GM19438 (cell line): ENCODE data around the gene EMILIN1.
A peak's percentile ranks its signal among the peaks of the same experiment; 100 is the strongest.

Experiments
- ATAC-seq: cut with Tn5 transposase; IDR thresholded peaks from one replicate; pipeline ENCODE4 v1.9.1; 2021; ENCODE audit warnings: low read depth; ENCODE audit not compliant: unreplicated experiment

Gene EMILIN1

GRCh38 chr2:27079233-27080139 is 1.1 kb downstream of the EMILIN1 start:
- ATAC-seq = no peak

- no peak for ATAC-seq
These were observed 1.7 kb downstream of the EMILIN1 start for GRCh38 chr2:27080140-27080469.

- ATAC-seq = no peak
These were observed 2.2 kb downstream of the EMILIN1 start for GRCh38 chr2:27080603-27080936.

- no peak for ATAC-seq
These were observed 3.8 kb downstream of the EMILIN1 start for GRCh38 chr2:27081984-27082772.

GRCh38 chr2:27082773-27083409 is 4.5 kb downstream of the EMILIN1 start:
- ATAC-seq = no peak

GRCh38 chr2:27083410-27084296 is 5.2 kb downstream of the EMILIN1 start:
- no peak for ATAC-seq

- no peak for ATAC-seq
These were observed 6.1 kb downstream of the EMILIN1 start for GRCh38 chr2:27084297-27085061.

GRCh38 chr2:27085062-27085672 is 6.8 kb downstream of the EMILIN1 start:
- no peak for ATAC-seq

GRCh38 chr2:27085673-27086089 is 7.3 kb downstream of the EMILIN1 start:
- ATAC-seq = peak; percentile 20

- peak; percentile 69 for ATAC-seq
These were observed 7.8 kb downstream of the EMILIN1 start for GRCh38 chr2:27086090-27086723.

GRCh38 chr2:27086724-27087593 is 8.5 kb downstream of the EMILIN1 start, which contains the start of gene KHK:
KHK (plus strand) TSS chr2:27086772; CDS start chr2:27087260, 488 bp downstream.
- ATAC-seq = peak; percentile 20

GRCh38 chr2:27087823-27088410 is 9.5 kb downstream of the EMILIN1 start:
- no peak for ATAC-seq

GRCh38 chr2:27088634-27089033 is 10.2 kb downstream of the EMILIN1 start:
- ATAC-seq = no peak

- ATAC-seq = no peak
These were observed 10.9 kb downstream of the EMILIN1 start for GRCh38 chr2:27089111-27089954.

- no peak for ATAC-seq
These were observed 13.6 kb downstream of the EMILIN1 start for GRCh38 chr2:27091746-27092695.
